Choroid plexus epithelial cell (primary cell): ENCODE results near the gene ITPR1.

Source experiments
- DNase-seq: peaks from one replicate; pipeline ENCODE4 v3.0.0-alpha.2; 2010; ENCODE audit warnings: low read depth
- H3K4me3 ChIP-seq: 2 replicates; pipeline ENCODE4 v1.5.1; 2011; ENCODE audit warnings: low read depth, mild to moderate bottlenecking, control low read depth, low read length, moderate library complexity
- CTCF ChIP-seq: conservative IDR thresholded peaks from 2 replicates; pipeline ENCODE4 v1.5.1; 2011; ENCODE audit warnings: low read depth, mild to moderate bottlenecking, control low read depth, inconsistent platforms, low read length, moderate library complexity

Gene ITPR1

GRCh38 chr3:4528320-4528719 is 35.2 kb downstream of the ITPR1 start:
- TF ChIP-seq CTCF, result no peak
- H3K4me3 ChIP-seq, result no peak overlapping the region

DNA sequence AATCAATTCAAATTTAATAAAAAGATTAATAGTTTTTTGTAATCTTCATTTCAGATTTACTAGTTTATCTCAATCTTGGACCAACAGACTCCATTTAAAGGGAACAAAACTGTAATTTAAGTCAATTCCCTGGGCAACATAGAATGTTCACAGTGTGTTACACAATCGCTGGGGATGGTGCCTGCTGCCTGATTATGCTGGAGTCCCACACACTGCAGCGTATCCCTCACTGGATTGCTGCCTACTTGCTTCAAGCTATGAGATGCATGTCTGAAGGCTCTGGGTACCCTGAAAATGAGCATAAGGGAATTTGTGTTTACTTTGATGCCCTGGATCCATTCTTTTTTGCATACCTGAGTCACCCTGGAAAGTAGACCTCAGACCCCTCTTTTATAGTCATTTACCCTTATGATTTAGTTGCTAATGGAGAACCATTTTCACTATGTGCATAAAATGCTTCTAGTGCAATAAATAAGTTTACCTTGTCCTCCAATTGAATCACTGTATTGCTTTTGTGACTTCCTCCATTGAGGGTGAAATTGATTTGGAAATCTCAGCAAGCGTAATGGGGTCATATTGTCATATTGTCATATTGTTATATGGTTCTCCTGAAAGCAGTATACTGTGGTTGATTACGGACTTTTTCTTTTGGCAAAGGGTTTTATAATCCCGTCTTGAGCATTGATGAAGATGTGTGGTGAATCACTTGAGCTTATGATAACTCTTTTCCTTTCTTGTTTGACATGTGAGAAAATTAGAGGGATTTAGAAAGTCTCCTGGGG is 35.9 kb downstream of the ITPR1 start:
- no peak overlapping the region for H3K4me3 ChIP-seq
- TF ChIP-seq CTCF, result no peak
- no peak for DNase-seq

More at GRCh38 chr3:4528320-4528719, 35.2 kb downstream of the ITPR1 start:
- DNase-seq, result no peak

DNA sequence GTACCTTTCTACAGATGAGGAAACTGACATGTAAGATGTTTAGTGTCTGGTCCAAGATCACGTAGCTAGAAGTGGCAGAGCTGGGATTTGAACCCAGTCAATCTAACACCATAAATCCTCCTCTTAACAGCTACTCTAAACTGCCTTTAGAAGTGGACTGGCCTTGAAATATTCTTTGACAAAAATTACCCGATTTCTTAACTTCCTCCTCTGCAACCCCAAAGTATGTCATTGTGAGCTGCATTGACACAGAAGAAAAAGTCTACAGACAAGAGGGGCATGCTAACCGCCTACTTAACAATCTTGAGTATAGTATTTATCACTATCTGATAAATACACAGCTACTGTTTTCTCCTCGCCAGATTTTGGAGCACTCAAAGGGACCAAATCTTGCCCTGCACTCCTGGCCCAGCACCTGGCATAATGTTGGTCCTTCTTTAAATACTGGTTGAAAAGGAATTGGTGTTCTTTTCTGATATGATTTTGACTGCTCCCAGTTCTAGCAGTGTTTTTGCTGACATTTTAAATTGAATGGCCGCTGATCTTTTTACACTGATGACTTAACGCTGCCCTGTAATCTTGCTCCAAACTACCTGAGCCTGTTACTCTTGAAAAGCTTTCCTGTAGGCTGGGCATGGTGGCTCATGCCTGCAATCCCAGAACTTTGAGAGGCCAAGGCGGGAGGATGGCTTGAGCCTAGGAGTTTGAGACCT is 36.9 kb downstream of the ITPR1 start:
- no peak overlapping the region for H3K4me3 ChIP-seq
- no peak for DNase-seq
- TF ChIP-seq CTCF, result no peak

DNA sequence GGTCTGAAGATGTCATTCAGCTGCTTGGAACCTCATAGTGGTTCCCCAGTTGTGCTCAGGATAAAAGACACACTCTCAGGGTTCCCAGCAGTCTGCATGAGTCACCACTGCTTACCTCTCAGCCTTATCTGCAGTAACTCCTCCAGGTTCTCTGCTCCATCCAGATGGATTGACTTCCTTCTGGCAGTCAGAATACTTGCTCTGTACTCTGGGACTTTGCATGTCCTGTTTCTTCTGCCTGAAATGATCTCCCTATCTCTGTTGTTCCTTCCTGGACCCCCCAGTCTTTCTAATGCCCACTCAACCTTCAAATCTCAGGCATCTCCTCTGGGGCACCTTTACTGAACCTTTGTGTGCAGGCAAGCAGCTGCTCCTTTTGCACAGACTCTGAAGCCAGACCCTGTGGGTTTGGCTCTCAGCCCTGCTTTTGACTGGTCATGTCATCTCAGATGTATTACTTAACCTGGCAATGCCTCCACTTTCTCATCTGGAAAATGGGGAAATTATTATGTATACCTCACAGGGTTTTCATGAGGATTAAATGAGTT is 38.4 kb downstream of the ITPR1 start:
- H3K4me3 ChIP-seq, result no peak overlapping the region
- DNase-seq, result no peak
- TF ChIP-seq CTCF, result no peak

GRCh38 chr3:4532535-4533112 is 39.5 kb downstream of the ITPR1 start:
- TF ChIP-seq CTCF, result no peak
- no peak overlapping the region for H3K4me3 ChIP-seq
- no peak for DNase-seq

- no peak overlapping the region for H3K4me3 ChIP-seq
- no peak for DNase-seq
Measured at GRCh38 chr3:4533489-4534443, 40.6 kb downstream of the ITPR1 start.

More at GRCh38 chr3:4533489-4534443, 40.6 kb downstream of the ITPR1 start:
- no peak for TF ChIP-seq CTCF
